Kidney (tissue), 14 donors: Measurements from ENCODE around the gene CPA5. TPM values are rescaled to one million over a fixed set of nuclear protein-coding genes. Genes with fewer than 3 reads are reported as not detected.

Experiments
- DNase-seq, 5 donors: peaks; one replicate each; pipeline ENCODE4 v3.0.0-alpha.2; 2013 to 2020
- FAIRE-seq: peaks from 2 replicates; lab custom pipeline; 2012; peaks lifted over from hg19 to GRCh38; lab: Jason Lieb, UNC
- H3K27ac ChIP-seq, 2 donors: one replicate each; pipeline ENCODE4 v1.7.0; 2013; ENCODE audit warnings: low read depth in 2 of 2, low read length in 2 of 2, inconsistent platforms in 1 of 2
- H3K27me3 ChIP-seq: one replicate; pipeline ENCODE4 v1.7.1; 2013; ENCODE audit warnings: low read length, inconsistent platforms; ENCODE audit not compliant: control insufficient read depth, insufficient read depth
- H3K36me3 ChIP-seq, 3 donors: one replicate each; pipeline versions ENCODE4 v1.7.0 to v1.7.1; 2013; ENCODE audit warnings: low read length in 3 of 3, control low read depth in 1 of 3, inconsistent platforms in 1 of 3; ENCODE audit not compliant: insufficient read depth in 3 of 3, control insufficient read depth in 2 of 3
- H3K4me1 ChIP-seq, 3 donors: one replicate each; pipeline versions ENCODE4 v1.7.0 to v1.7.1; 2013; ENCODE audit warnings: low read length in 3 of 3, inconsistent platforms in 1 of 3, low read depth in 1 of 3; ENCODE audit not compliant: control insufficient read depth in 2 of 3, insufficient read depth in 2 of 3
- H3K4me3 ChIP-seq, 3 donors: one replicate each; pipeline versions ENCODE4 v1.7.0 to v1.8.1; 2013; ENCODE audit warnings: low read length in 3 of 3, control low read depth in 1 of 3, inconsistent platforms in 1 of 3
- H3K9ac ChIP-seq, 3 donors: one replicate each; pipeline versions ENCODE4 v1.7.0 to v1.7.1; 2013; ENCODE audit warnings: low read length in 3 of 3, control low read depth in 1 of 3, inconsistent platforms in 1 of 3
- H3K9me3 ChIP-seq, 3 donors: one replicate each; pipeline versions ENCODE4 v1.7.0 to v1.7.1; 2013; ENCODE audit warnings: low read length in 3 of 3, control low read depth in 1 of 3, inconsistent platforms in 1 of 3; ENCODE audit not compliant: control insufficient read depth in 2 of 3, insufficient read depth in 1 of 3
- CTCF ChIP-seq: IDR thresholded peaks from 3 replicates; pipeline ENCODE4 v1.5.1; 2012; ENCODE audit warnings: mild to moderate bottlenecking, moderate library complexity, borderline replicate concordance; ENCODE audit not compliant: insufficient read depth; ENCODE audit errors: extremely low read depth
- intact Hi-C: fragments of 100-400 bp; cut with DNase I; formaldehyde crosslinking; loops from one replicate; pipeline ENCODE4 v1.11.1; 2022
- polyA plus RNA-seq: library from polyadenylated mRNA; stranded (reverse); fragments of 350-450 nt; fragmentation: Illumina TruSeq; extraction: RNeasy Lipid Tissue Mini Kit (QIAGEN cat#74804); gene quantifications from one replicate; pipeline ENCODE4 v1.2.3, GENCODE V29; 2014; ENCODE audit warnings: low read depth, low replicate concordance; ENCODE audit not compliant: insufficient read depth
- total RNA-seq: library from RNA; stranded (reverse); fragmentation: NEBNext Ultra II Directional; extraction: Animal tissue kit (Norgen Biotek cat#: 25700); gene quantifications from one replicate; pipeline ENCODE4 v1.2.1, GENCODE V29; 2021
- donor health status: control.
- donor health status: control.
- donor health status: control.
- donor health status: control.
- donor health status: control.
- donor health status: DM: yes; HTN: yes; CAD: no.
- donor health status: Normal renal cell carcinoma (clear cell type).

The CPA5 gene
- total and polyA plus RNA-seq, 2 donors from 2014 or later, result 0.54 to 1.1 TPM

- FAIRE-seq, result no peak
- no peak overlapping the region for H3K9ac ChIP-seq
These were observed 24.6 kb downstream of the CPA5 start for GRCh38 chr7:130369110-130369711.

DNA sequence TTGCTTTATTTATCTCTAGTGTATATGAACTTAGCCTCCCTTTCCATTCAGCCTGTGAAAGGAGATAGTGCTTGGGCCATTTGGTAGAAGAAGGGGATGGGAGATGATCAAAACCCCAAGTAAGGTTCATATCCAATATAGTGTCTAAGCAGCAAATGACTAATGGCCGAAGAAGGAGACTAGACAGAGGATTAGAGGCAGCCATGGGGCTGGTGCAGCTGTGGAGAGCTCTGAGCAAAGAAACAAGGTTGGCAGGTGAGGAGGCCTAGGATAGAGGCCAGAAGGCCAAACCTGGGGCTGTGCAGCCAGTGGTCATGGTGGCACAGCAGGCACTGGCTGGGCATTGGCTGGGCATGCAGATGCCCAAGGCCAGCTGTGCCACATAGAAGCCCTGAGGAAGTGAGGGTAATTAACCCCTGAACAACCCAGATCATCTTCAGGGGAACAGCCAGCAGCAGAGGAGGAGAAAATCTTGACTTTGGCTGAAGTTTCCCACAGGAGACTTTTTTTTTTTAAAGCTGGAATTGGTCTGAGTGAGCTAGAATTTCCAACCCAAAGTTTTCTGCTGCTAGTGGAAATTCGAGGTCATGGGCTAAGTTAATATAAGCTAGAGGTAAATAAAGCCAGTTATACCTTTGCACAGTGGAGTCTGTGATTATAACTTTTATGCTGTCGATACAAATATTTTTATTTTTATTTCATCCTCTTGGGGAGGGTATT, 25.4 kb downstream of the CPA5 start:
- no peak for TF ChIP-seq CTCF
- Histone ChIP-seq H3K9me3 (no peaks in the 10 kb centered on the region), H3K4me3 (no peak overlapping the region), H3K27me3 (no peaks in the 10 kb centered on the region), H3K36me3 (no peaks in the 10 kb centered on the region), H3K27ac (no peak overlapping the region), H3K4me1 (peaks cover 21 to 33% (median 29%) of the 10 kb centered on the region in 3 donors), H3K9ac (no peak overlapping the region)
- FAIRE-seq, result no peak
- intact Hi-C loops, result no loop called here
- DNase-seq, result no peak

More at GRCh38 chr7:130369110-130369711, 24.6 kb downstream of the CPA5 start:
- Histone ChIP-seq H3K4me1 (peaks cover 18 to 32% (median 28%) of the 10 kb centered on the region in 3 donors), H3K4me3 (no peak overlapping the region), H3K27me3 (no peaks in the 10 kb centered on the region), H3K9me3 (no peaks in the 10 kb centered on the region), H3K27ac (peak overlapping the region in 1 of 2 donors; percentile 76), H3K36me3 (no peaks in the 10 kb centered on the region)
- no peak for DNase-seq
- TF ChIP-seq CTCF, result no peak
- intact Hi-C loops, result no loop called here

DNA sequence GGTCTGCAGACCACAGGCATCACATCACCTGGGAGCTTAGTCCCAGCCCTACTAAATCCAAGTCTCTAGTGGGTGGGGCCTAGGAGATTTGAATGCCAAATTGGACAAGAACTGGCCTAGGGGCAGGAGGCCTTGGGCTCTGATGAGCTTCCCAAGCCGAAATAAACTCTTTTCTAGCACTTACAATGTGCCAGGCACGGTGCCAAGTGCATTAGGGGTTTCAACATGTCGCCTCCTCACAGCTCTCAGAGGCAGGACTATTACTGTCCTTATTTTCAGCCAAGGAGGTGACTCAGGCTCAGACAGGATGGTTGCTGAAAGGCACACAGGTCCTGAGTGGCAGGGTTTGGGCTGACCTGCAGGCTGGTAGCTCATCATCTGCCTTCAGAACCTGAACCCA, 26.4 kb downstream of the CPA5 start:
- intact Hi-C loops, result no loop called here
- peak in 1 of 5 donors; percentile 84 for DNase-seq
- Histone ChIP-seq H3K4me1 (peaks cover 20 to 33% (median 24%) of the 10 kb centered on the region in 3 donors), H3K9ac (no peak overlapping the region), H3K36me3 (no peaks in the 10 kb centered on the region), H3K9me3 (peaks cover 0 to 4% (median 0%) of the 10 kb centered on the region in 3 donors), H3K27me3 (no peaks in the 10 kb centered on the region), H3K27ac (peak overlapping the region in 1 of 2 donors; percentile 23), H3K4me3 (no peak overlapping the region)
- no peak for TF ChIP-seq CTCF
- FAIRE-seq, result no peak
